ENCODE data around the gene SBNO1.

The SBNO1 gene

DNA sequence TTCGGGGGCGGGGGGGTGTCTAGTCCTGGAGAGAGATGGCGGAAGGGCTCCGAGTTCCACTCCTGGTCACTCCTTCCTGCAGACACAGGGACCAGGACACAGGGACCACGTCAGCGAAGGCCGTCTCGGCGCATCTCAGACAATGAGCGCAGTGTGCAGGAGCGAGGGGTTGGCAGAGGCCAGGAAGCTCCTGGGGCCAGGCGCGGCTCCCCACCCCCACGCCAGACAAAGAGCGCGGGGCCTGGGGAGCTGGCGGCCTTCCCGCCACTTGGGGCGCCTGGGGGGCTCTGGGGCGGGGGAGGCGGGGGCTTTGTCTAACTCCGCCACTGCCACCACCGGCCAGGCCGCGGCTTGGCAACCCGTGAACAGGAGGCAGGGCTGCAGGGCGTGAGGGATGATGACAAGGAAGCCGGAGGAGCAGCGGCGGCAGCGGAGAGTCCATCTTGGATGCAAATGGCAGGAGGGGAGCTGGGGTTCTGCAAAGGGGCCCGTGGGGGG is 95.2 kb downstream of the SBNO1 start:
- peak; percentile 60 for DNase-seq (ENCODE audit: extremely low spot score)
- TF ChIP-seq, protein P1, sequence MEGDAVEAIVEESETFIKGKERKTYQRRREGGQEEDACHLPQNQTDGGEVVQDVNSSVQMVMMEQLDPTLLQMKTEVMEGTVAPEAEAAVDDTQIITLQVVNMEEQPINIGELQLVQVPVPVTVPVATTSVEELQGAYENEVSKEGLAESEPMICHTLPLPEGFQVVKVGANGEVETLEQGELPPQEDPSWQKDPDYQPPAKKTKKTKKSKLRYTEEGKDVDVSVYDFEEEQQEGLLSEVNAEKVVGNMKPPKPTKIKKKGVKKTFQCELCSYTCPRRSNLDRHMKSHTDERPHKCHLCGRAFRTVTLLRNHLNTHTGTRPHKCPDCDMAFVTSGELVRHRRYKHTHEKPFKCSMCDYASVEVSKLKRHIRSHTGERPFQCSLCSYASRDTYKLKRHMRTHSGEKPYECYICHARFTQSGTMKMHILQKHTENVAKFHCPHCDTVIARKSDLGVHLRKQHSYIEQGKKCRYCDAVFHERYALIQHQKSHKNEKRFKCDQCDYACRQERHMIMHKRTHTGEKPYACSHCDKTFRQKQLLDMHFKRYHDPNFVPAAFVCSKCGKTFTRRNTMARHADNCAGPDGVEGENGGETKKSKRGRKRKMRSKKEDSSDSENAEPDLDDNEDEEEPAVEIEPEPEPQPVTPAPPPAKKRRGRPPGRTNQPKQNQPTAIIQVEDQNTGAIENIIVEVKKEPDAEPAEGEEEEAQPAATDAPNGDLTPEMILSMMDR (IDR thresholded peaks at IDR 0.05; ENCODE audit: control extremely low read depth, extremely low read depth, low read depth, missing control alignments): no peak
- CTCF ChIA-PET: interaction anchor here (0.9 to 1.8 kb wide), 8 partner anchors 17 to 352 kb away, joined by 3 to 8 read pairs (median 3); partner anchors contain the start of genes MPHOSPH9 and MTRFR
- POLR2A ChIA-PET: interaction anchor here (0.6 to 0.7 kb wide), 2 partner anchors 11 to 233 kb away, joined by 3 read pairs; no protein-coding TSS in a partner anchor

DNA sequence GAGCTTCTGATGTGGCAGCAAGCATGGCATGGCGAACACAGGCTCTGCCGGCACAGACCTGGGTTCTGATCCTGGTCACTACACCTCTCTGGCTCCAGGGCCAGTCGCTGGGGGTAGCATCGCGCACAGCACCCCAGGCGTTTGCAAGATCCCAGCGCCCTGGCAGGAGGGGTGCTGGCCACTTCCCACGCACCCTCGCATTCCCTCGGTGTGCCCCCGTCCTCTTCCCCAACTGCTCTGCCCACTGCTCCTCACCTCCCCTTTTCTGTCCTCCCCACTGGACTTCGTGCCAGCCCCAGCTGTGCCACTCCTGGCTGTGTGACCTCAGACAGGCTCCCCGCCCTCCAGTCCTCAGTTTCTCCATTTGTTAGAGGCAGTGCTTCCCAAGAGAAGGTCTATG is 95.8 kb downstream of the SBNO1 start:
- ChIA-PET POLR2A (interaction anchor here (0.6 to 0.8 kb wide), 3 partner anchors 11 to 233 kb away, joined by 3 read pairs; partner anchors contain the start of gene MPHOSPH9), CTCF (interaction anchor here (1.3 to 1.8 kb wide), 5 partner anchors 25 to 353 kb away, joined by 3 to 8 read pairs (median 3); no protein-coding TSS in a partner anchor)
- TF ChIP-seq, protein P1 (IDR thresholded peaks at IDR 0.05; ENCODE audit: control extremely low read depth, extremely low read depth, low read depth, missing control alignments): no peak

DNA sequence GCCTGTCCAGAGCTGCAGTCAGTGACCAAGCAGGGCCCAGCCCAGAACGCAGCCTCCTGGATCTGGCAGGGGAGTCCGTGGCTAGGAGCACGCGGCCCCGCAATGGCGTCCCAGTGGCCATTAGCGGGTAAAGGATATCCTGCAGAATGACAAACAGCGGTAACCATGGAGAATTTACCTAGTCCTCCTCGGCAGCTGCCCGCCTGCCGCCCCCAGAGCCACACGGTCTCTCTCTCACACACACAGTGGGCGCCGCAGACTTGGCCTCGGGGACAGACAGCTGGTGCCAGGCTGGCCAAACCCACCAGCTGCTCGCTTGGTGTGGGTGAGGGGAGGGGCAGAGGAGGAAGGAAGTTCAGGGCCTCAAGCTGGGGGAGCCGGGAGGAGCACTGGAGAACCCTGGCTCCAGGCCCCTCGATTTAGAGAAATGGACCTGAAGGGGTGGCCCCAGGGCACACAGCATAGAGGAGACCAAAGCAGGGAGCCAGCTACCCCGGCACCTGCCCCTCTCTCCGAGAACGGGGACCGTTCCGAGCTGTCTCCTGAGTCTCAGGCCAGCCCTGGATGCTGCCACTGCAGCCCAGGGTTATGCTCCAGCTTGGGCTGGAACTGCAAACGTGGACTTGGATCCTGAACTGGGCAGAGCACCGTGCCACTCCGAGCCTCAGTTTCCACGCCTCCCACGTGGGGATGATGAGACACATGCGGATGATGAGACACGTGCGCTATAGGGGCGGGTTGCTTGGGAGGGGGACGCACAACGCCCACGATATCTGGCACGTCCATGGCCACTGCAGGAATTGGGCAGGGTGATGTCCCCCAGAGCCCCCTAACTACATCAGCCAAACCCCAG is 96.4 kb downstream of the SBNO1 start:
- ChIA-PET POLR2A (interaction anchor here (0.8 to 1.5 kb wide), 2 partner anchors 35 to 36 kb away, joined by 3 to 7 read pairs; partner anchors contain the start of genes MPHOSPH9 and MTRFR), CTCF (interaction anchor here (0.9 to 2.5 kb wide), 6 partner anchors 24 to 354 kb away, joined by 3 to 8 read pairs (median 5); partner anchors contain the start of gene TMED2)
- TF ChIP-seq, protein P1 (IDR thresholded peaks at IDR 0.05; ENCODE audit: control extremely low read depth, extremely low read depth, low read depth, missing control alignments): no peak
- peak; percentile 27 for DNase-seq (ENCODE audit: extremely low spot score)

More for the DNA sequence above, 95.8 kb downstream of the SBNO1 start:
- DNase-seq (ENCODE audit: extremely low spot score): no peak

DNA sequence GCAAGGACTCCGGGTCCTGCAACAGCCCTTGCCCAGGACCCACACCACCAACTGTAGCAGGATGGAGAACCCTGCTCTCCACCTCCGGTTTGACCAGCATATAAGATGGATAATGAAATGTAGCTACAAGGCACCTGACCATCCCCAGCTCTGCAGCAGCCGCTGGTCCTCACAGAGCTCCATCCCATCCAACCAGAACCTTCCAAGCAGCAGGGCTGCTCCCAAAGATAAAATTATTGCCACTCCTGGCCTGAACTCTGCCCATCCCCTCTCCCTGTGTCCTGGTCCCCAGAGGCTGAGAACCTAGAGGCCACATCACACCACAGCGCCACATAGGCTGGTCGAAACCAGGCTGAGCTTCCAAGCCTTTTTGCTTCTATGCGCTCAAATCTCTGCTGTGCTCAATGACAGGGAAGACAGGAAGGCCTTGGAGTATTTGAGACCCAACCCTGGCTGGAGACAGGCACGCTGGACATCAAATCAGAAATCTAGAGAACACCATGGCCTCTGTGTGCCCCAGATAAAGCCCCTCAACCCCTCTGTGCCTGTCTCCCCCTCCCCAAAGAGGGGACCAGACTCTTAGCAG is 97.2 kb downstream of the SBNO1 start:
- TF ChIP-seq, protein P1 (IDR thresholded peaks at IDR 0.05; ENCODE audit: control extremely low read depth, extremely low read depth, low read depth, missing control alignments): no peak
- DNase-seq (ENCODE audit: extremely low spot score): no peak
- CTCF ChIA-PET: interaction anchor here (0.9 to 2.5 kb wide), 5 partner anchors 10 to 335 kb away, joined by 3 to 8 read pairs (median 5); partner anchors contain the start of genes DDX55 and TMED2
- POLR2A ChIA-PET: interaction anchor here (1.5 kb wide), 1 partner anchor 34 kb away, joined by 7 read pairs; the partner anchor contains the start of genes MPHOSPH9 and MTRFR

DNA sequence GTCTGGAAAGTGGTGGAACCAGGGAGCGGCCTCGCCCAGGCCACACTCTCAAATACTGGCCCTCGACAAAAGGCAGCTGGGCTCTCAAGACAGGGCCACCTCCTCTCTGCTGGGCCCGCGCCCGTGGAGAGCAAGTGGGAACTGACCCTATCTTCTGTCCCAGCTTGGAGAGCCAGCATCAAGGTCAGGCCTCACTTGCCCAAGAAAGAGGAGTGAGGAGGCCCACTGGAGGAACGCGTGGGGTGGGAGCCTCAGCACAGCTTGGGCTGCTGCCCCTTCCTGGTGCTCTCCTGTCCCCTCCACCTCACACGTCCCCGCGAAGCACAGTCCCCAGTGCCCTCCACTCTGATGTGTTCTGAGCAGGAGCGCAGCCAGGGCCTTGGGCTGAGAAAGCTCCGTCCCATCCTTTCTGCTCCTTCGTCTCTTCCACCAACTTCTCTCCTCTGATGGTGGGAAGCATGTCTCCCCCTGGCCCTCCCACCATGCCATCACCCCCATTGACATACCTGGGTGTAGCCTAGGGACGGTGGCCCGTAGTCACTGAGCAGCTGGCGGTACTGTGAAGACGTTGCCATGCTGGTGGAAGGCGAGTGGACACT is 97.9 kb downstream of the SBNO1 start:
- DNase-seq (ENCODE audit: extremely low spot score): no peak
- ChIA-PET CTCF (interaction anchor here (1.5 to 2.5 kb wide), 4 partner anchors 9 to 335 kb away, joined by 3 to 8 read pairs (median 6); partner anchors contain the start of genes DDX55 and TMED2), POLR2A (interaction anchor here (0.5 to 1.5 kb wide), 2 partner anchors 34 to 194 kb away, joined by 7 read pairs; partner anchors contain the start of genes MPHOSPH9 and MTRFR)
- TF ChIP-seq, protein P1 (IDR thresholded peaks at IDR 0.05; ENCODE audit: control extremely low read depth, extremely low read depth, low read depth, missing control alignments): no peak

Measured in GM10248 (cell line).